HepG2 (cell line): ENCODE data around the gene ACP7. TPM values are rescaled to one million over a fixed set of nuclear protein-coding genes. Genes with fewer than 3 reads are reported as not detected.
A peak's percentile ranks its signal among the peaks of the same experiment; 100 is the strongest.

Experiments used
- DMAP1 ChIP-seq: IDR thresholded peaks from 2 replicates; pipeline ENCODE4 v1.6.1; 2016
- GATAD2A ChIP-seq: IDR thresholded peaks from 2 replicates; pipeline ENCODE4 v1.6.1; 2016
- HOXA5 ChIP-seq: sonication (generic); formaldehyde crosslinking; IDR thresholded peaks from 2 replicates; pipeline ENCODE4 v1.4.0; 2020; ENCODE audit warnings: missing genetic modification reagents
- IRF2 ChIP-seq: IDR thresholded peaks from 2 replicates; pipeline ENCODE4 v1.6.1; 2018; ENCODE audit warnings: missing genetic modification reagents, missing compliant biosample characterization
- KLF16 ChIP-seq, 2 experiments: sonication (generic) in 1 of 2; formaldehyde crosslinking in 1 of 2; IDR thresholded peaks; 2 replicates each; pipeline versions ENCODE4 v1.6.1 to v1.8.0; 2016 to 2023; ENCODE audit warnings: missing genetic modification reagents in 2 of 2, missing compliant biosample characterization in 1 of 2
- MEIS1 ChIP-seq: sonication (generic); formaldehyde crosslinking; IDR thresholded peaks from 2 replicates; pipeline ENCODE4 v1.9.0; 2021; ENCODE audit warnings: mild to moderate bottlenecking, missing genetic modification reagents, moderate library complexity, borderline replicate concordance
- NFATC3 ChIP-seq: sonication (generic); formaldehyde crosslinking; IDR thresholded peaks from 2 replicates; pipeline ENCODE4 v1.5.1; 2020; ENCODE audit warnings: mild to moderate bottlenecking, missing genetic modification reagents
- PATZ1 ChIP-seq: sonication (generic); formaldehyde crosslinking; IDR thresholded peaks from 2 replicates; pipeline ENCODE4 v1.4.0; 2020; ENCODE audit warnings: missing genetic modification reagents
- RCOR2 ChIP-seq: IDR thresholded peaks from 2 replicates; pipeline ENCODE4 v1.6.1; 2016; ENCODE audit warnings: missing biosample characterization, missing genetic modification reagents
- SP4 ChIP-seq: sonication (generic); formaldehyde crosslinking; IDR thresholded peaks from 2 replicates; pipeline ENCODE4 v1.8.1; 2023; ENCODE audit warnings: mild to moderate bottlenecking, missing genetic modification reagents
- SRF ChIP-seq: IDR thresholded peaks from 2 replicates; pipeline ENCODE4 v1.6.1; 2011; ENCODE audit warnings: mild to moderate bottlenecking, low read depth, low read length, moderate library complexity
- TBX2 ChIP-seq: sonication (generic); formaldehyde crosslinking; IDR thresholded peaks from 2 replicates; pipeline ENCODE4 v1.5.0; 2020; ENCODE audit warnings: missing genetic modification reagents, mild to moderate bottlenecking, borderline replicate concordance
- TEF ChIP-seq: sonication (generic); formaldehyde crosslinking; IDR thresholded peaks from 2 replicates; pipeline ENCODE4 v1.5.0; 2020; ENCODE audit warnings: missing genetic modification reagents
- ZBTB7B ChIP-seq: sonication (generic); formaldehyde crosslinking; IDR thresholded peaks from 2 replicates; pipeline ENCODE4 v1.4.0; 2020; ENCODE audit warnings: missing genetic modification reagents
- ZFYVE20 ChIP-seq: sonication (generic); formaldehyde crosslinking; IDR thresholded peaks from 2 replicates; pipeline ENCODE4 v1.8.0; 2023; ENCODE audit warnings: low read depth, mild to moderate bottlenecking, moderate library complexity, missing genetic modification reagents, borderline replicate concordance
- ZNF501 ChIP-seq: sonication (generic); formaldehyde crosslinking; IDR thresholded peaks from 2 replicates; pipeline ENCODE4 v1.5.1; 2020; ENCODE audit warnings: mild to moderate bottlenecking, moderate library complexity, missing genetic modification reagents
- ZNF83 ChIP-seq: sonication (generic); formaldehyde crosslinking; IDR thresholded peaks from 2 replicates; pipeline ENCODE4 v1.4.0; 2020; ENCODE audit warnings: missing genetic modification reagents, mild to moderate bottlenecking, borderline replicate concordance
- ZNF841 ChIP-seq: sonication (generic); formaldehyde crosslinking; IDR thresholded peaks from 2 replicates; pipeline ENCODE4 v1.8.1; 2023; ENCODE audit warnings: missing genetic modification reagents, borderline replicate concordance
- polyA plus RNA-seq, 8 experiments: library from polyadenylated mRNA; depleted of rRNA in 3 of 8; stranded (reverse) in 7 of 8; unstranded in 1 of 8; fragments of >200 nt; fragmentation: Illumina TruSeq in 4 of 8; extraction: Trizol in 4 of 8; gene quantifications; 2 replicates each; pipeline versions ENCODE4 v1.2.1 to v1.2.3, GENCODE V29; 2011 to 2016; ENCODE audit warnings: low read depth in 4 of 8, missing spikeins in 1 of 8, mixed read lengths in 1 of 8; ENCODE audit not compliant: insufficient read depth in 1 of 8
- total RNA-seq, 5 experiments: library from RNA; depleted of rRNA; stranded (reverse); fragments of >200 nt; fragmentation: Illumina TruSeq; extraction: Trizol; gene quantifications; 2 replicates each; pipeline ENCODE4 v1.2.3, GENCODE V29; 2016; ENCODE audit warnings: low read depth in 1 of 5
- TF ChIP-seq, protein P1 (sequence below): sonication (generic); formaldehyde crosslinking; IDR thresholded peaks from 2 replicates; pipeline ENCODE4 v1.8.1; 2023; ENCODE audit warnings: mild to moderate bottlenecking, missing genetic modification reagents
- TF ChIP-seq, protein P2 (sequence below): sonication (generic); formaldehyde crosslinking; IDR thresholded peaks from 2 replicates; pipeline ENCODE4 v1.4.0; 2020; ENCODE audit warnings: missing genetic modification reagents
- TF ChIP-seq, protein P3 (sequence below): IDR thresholded peaks from 2 replicates; pipeline ENCODE4 v1.6.1; 2016; ENCODE audit warnings: mild to moderate bottlenecking, missing biosample characterization, missing genetic modification reagents
- TF ChIP-seq, protein P4 (sequence below): IDR thresholded peaks from 2 replicates; pipeline ENCODE4 v1.6.1; 2016

The ACP7 gene
- total and polyA plus RNA-seq, 2 of the 13 experiments (the other 11 are each of a cell fraction or from before 2014, with no cell fraction given), result not detected

- TF ChIP-seq, protein P1, sequence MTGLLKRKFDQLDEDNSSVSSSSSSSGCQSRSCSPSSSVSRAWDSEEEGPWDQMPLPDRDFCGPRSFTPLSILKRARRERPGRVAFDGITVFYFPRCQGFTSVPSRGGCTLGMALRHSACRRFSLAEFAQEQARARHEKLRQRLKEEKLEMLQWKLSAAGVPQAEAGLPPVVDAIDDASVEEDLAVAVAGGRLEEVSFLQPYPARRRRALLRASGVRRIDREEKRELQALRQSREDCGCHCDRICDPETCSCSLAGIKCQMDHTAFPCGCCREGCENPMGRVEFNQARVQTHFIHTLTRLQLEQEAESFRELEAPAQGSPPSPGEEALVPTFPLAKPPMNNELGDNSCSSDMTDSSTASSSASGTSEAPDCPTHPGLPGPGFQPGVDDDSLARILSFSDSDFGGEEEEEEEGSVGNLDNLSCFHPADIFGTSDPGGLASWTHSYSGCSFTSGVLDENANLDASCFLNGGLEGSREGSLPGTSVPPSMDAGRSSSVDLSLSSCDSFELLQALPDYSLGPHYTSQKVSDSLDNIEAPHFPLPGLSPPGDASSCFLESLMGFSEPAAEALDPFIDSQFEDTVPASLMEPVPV, result 0 out of 2 replicates have a peak, but pooled peaks have one; percentile 36
- TF ChIP-seq PATZ1 (CRISPR knock-in tag) (peak; percentile 91), TBX2 (CRISPR knock-in tag) (peak; percentile 81), ZBTB7B (CRISPR knock-in tag) (peak; percentile 78; the same call in 1 of the 2 replicates), SP4 (CRISPR knock-in tag) (peak; percentile 47; the same call in 1 of the 2 replicates), MEIS1 (CRISPR knock-in tag) (peak; percentile 30; the same call in 1 of the 2 replicates), GATAD2A (CRISPR knock-in tag) (peak; percentile 57), KLF16 (CRISPR knock-in tag; IDR thresholded peaks at IDR 0.05) (0 out of 4 replicates have a peak, but pooled peaks of 1 of the 2 experiments have one; percentile 20), HOXA5 (CRISPR knock-in tag) (peak; percentile 52; the same call in 1 of the 2 replicates), SRF (no peak), NFATC3 (CRISPR knock-in tag) (no peak), ZFYVE20 (CRISPR knock-in tag) (no peak), ZNF501 (CRISPR knock-in tag) (peak; percentile 49; the same call in 1 of the 2 replicates), RCOR2 (CRISPR knock-in tag) (0 out of 2 replicates have a peak, but pooled peaks have one; percentile 3), DMAP1 (peak; percentile 57; the same call in 1 of the 2 replicates), ZNF83 (CRISPR knock-in tag) (no peak), TEF (peak; percentile 79), ZNF841 (CRISPR knock-in tag) (no peak), IRF2 (0 out of 2 replicates have a peak, but pooled peaks have one; percentile 19)
- TF ChIP-seq, protein P2, sequence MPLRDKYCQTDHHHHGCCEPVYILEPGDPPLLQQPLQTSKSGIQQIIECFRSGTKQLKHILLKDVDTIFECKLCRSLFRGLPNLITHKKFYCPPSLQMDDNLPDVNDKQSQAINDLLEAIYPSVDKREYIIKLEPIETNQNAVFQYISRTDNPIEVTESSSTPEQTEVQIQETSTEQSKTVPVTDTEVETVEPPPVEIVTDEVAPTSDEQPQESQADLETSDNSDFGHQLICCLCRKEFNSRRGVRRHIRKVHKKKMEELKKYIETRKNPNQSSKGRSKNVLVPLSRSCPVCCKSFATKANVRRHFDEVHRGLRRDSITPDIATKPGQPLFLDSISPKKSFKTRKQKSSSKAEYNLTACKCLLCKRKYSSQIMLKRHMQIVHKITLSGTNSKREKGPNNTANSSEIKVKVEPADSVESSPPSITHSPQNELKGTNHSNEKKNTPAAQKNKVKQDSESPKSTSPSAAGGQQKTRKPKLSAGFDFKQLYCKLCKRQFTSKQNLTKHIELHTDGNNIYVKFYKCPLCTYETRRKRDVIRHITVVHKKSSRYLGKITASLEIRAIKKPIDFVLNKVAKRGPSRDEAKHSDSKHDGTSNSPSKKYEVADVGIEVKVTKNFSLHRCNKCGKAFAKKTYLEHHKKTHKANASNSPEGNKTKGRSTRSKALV (CRISPR knock-in tag), result no peak
- TF ChIP-seq, protein P3, sequence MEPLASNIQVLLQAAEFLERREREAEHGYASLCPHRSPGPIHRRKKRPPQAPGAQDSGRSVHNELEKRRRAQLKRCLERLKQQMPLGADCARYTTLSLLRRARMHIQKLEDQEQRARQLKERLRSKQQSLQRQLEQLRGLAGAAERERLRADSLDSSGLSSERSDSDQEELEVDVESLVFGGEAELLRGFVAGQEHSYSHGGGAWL (CRISPR knock-in tag), result peak; percentile 62; the same call in 1 of the 2 replicates
- TF ChIP-seq, protein P4, sequence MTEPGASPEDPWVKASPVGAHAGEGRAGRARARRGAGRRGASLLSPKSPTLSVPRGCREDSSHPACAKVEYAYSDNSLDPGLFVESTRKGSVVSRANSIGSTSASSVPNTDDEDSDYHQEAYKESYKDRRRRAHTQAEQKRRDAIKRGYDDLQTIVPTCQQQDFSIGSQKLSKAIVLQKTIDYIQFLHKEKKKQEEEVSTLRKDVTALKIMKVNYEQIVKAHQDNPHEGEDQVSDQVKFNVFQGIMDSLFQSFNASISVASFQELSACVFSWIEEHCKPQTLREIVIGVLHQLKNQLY (CRISPR knock-in tag), result 0 out of 2 replicates have a peak, but pooled peaks have one; percentile 25
These were observed 61.2 kb downstream of the ACP7 start (continued) for GRCh38 chr19:39145180-39145953.
